IMR-90 (cell line): ENCODE results near the gene TMEM190.

Experiments used
- BHLHE40 ChIP-seq: fragments of 150-350 bp; IDR thresholded peaks from 2 replicates; pipeline ENCODE4 v1.6.1; 2016; ENCODE audit warnings: mild to moderate bottlenecking, low read depth, low read length
- MAFK ChIP-seq: IDR thresholded peaks from 2 replicates; pipeline ENCODE4 v1.6.1; 2012; ENCODE audit warnings: low read depth, low read length, improper control_type of control experiment
- POLR2A ChIP-seq: IDR thresholded peaks from 2 replicates; pipeline ENCODE4 v1.6.1; 2012; ENCODE audit warnings: mild to moderate bottlenecking, low read depth, low read length
- RAD21 ChIP-seq: IDR thresholded peaks from 2 replicates; pipeline ENCODE4 v1.6.1; 2012; ENCODE audit warnings: low read length, improper control_type of control experiment
- RFX5 ChIP-seq: IDR thresholded peaks from 2 replicates; pipeline ENCODE4 v1.8.0; 2012; ENCODE audit warnings: low read depth, mild to moderate bottlenecking, low read length, moderate library complexity
- TF ChIP-seq, protein P1 (sequence below): conservative IDR thresholded peaks from 2 replicates; pipeline ENCODE4 v1.5.1; 2012; ENCODE audit warnings: mild to moderate bottlenecking, low read depth, low read length, improper control_type of control experiment

DNA sequence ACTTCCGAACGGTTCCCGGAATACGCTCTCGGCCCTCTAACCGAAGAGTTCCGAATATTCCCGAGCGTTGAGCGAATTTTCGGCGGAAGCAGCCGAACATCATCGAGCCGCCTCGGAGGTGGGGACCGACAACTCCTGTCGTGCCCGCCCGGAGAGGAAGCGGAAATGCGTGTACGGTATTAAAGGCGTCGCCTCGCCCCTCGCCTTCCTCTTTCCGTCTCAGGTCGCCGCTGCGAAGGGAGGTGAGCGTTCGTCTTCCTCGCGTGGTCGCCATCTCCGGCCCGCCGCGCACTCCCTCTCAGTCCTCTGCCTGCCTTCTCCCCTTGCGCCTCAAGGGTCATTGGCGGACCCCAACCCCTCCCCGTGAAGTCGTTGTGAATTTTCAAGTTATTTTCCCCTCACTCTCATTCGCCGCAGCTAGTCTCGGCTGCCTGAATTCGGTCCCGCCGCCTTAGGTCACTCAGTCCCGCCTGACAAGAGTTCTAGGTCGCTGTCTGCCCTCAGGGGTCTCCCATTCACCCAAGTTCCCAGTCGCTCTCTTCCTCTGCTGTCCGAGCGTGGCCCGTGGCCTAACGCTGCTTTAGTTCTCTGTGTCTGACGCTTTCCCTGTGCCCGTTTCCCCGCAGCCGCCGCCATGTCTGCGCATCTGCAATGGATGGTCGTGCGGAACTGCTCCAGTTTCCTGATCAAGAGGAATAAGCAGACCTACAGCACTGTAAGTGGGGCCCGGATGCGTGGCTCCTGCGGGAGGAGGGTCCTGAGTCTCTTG, 9.3 kb downstream of the TMEM190 start, which contains the start of gene RPL28:
- TF ChIP-seq POLR2A (peak; percentile 100), RAD21 (no peak), BHLHE40 (no peak), RFX5 (no peak), MAFK (no peak)
- TF ChIP-seq, protein P1, sequence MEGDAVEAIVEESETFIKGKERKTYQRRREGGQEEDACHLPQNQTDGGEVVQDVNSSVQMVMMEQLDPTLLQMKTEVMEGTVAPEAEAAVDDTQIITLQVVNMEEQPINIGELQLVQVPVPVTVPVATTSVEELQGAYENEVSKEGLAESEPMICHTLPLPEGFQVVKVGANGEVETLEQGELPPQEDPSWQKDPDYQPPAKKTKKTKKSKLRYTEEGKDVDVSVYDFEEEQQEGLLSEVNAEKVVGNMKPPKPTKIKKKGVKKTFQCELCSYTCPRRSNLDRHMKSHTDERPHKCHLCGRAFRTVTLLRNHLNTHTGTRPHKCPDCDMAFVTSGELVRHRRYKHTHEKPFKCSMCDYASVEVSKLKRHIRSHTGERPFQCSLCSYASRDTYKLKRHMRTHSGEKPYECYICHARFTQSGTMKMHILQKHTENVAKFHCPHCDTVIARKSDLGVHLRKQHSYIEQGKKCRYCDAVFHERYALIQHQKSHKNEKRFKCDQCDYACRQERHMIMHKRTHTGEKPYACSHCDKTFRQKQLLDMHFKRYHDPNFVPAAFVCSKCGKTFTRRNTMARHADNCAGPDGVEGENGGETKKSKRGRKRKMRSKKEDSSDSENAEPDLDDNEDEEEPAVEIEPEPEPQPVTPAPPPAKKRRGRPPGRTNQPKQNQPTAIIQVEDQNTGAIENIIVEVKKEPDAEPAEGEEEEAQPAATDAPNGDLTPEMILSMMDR: no peak
